HL-60/S4 treated with phorbol 12-myristate 13-acetate at 8.2 ng/mL for 4 days and 3 days (cell line): ENCODE results near the gene SLC22A24.
"Not testable (repeated sequence)": the region's sequence is repeated elsewhere in the genome, so short reads cannot be mapped to it uniquely, and the experiment has no call there.

Experiments
- in situ Hi-C: fragments of 300-500 bp; cut with MboI; formaldehyde crosslinking; loops from 2 replicates; pipeline ENCODE4 v1.15.0; 2022; ENCODE audit warnings: low sequenced_read_pairs

SLC22A24 gene, protein sequence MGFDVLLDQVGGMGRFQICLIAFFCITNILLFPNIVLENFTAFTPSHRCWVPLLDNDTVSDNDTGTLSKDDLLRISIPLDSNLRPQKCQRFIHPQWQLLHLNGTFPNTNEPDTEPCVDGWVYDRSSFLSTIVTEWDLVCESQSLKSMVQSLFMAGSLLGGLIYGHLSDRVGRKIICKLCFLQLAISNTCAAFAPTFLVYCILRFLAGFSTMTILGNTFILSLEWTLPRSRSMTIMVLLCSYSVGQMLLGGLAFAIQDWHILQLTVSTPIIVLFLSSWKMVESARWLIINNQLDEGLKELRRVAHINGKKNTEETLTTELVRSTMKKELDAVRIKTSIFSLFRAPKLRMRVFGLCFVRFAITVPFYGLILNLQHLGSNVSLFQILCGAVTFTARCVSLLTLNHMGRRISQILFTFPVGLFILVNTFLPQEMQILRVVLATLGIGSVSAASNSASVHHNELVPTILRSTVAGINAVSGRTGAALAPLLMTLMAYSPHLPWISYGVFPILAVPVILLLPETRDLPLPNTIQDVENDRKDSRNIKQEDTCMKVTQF

GRCh38 chr11:63144121-63144520 lies at the start of gene SLC22A24:
TSS of gene SLC22A24 (minus strand) at chr11:63144221. CDS start at chr11:63143779, 442 bp downstream.
- in situ Hi-C loops = no loop called here

DNA sequence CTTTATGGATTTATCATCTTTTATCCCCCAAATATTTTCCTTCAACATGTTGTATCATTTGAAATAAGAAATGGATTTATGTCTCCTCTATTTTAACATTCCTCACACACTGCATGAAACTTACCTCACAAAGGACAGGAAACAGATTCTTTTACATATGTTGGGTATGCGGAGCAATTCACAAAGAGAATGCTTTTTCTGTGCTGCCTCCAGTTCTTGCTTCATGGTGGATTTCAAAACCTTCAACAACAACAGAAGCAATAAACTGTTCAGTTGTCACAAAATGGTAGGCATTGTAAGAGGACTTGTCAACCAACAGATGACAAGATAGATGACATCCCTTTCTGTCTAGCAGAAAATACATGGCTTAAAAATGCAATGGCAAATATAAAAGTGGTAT lies 36.5 kb upstream of the SLC22A24 start:
- in situ Hi-C loops = no loop called here

- in situ Hi-C loops = no loop called here
These were observed 35.5 kb upstream of the SLC22A24 start for GRCh38 chr11:63179432-63180041.

DNA sequence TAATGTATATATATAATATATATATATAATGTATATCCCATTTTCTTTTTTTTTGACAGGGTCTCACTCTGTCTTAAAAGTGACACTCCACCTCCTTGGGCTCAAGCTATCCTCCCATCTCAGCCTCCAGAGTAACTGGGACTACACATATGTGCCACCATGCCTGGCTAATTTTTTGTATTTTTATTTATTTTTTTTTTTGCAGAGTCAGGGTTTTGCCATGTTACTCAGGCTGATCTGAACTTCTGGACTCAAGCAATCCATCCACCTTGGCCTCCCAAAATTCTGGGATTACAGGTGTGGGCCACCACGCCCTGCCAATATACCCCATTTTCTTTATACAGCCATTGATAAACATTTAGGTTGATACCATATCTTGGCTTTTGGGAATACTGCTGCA lies 33.9 kb upstream of the SLC22A24 start:
- in situ Hi-C loops = no loop called here

GRCh38 chr11:63165706-63166310 lies 21.8 kb upstream of the SLC22A24 start:
- in situ Hi-C loops = no loop called here

DNA sequence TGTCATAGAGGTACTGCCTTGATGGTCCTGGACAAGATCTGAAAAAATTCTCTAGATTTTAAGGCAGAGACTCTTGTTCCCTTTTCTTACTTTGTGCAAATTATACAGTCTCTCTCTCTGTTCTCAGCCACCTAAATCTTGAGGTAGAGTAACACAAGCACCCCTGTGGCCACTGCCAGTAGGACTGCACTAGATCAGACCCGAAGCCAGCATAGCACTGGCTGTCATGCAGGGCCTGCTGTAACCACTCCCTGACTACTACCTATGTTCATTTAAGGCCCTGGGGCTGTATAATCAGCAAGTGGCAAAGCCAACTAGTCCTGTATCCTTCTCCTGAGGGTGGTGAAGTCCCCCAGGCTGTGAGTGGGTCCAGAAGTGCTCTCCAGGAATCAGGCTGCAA lies 11.8 kb upstream of the SLC22A24 start:
- in situ Hi-C loops = no loop called here

DNA sequence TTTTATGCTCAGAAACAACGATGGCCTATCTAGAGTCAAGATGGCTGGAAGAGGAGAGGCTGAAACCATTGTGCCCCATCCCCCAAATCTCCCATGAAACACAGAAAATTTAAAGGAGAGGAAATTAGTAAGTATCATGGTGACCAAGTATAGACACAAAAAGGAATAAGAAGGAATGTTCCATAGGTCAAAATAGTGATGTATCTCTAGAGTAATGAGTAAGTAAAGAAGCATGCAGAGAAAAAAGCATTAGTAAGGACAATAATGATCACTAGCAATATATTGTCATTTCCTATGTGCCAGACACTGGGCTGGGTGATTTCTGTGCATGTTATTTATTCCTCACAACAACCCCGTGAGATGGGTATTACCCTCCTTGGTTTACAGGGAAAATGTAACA lies 2.6 kb upstream of the SLC22A24 start:
- in situ Hi-C loops = no loop called here

GRCh38 chr11:63142459-63142858 lies 1.6 kb downstream of the SLC22A24 start:
- in situ Hi-C loops = no loop called here

GRCh38 chr11:63132985-63133775 lies 10.8 kb downstream of the SLC22A24 start:
- in situ Hi-C loops = no loop called here

GRCh38 chr11:63099555-63099954 lies 44.5 kb downstream of the SLC22A24 start:
- in situ Hi-C loops = no loop called here

DNA sequence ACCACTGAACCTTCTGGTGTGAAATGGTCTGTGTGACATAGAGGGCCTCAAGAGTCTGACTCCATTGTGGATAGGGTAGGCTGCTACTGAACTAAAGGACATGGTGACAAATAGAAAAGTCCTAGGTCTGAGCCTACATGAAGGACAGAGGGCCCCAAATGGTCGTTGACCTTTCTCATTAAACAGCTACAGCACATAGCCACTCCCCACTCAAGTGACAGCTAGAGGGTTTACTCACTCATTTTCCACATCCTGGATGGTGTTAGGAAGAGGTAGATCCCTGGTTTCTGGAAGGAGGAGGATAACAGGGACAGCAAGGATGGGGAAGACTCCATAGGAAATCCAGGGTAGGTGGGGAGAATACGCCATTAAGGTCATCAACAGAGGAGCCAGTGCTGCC lies 63.3 kb downstream of the SLC22A24 start:
- in situ Hi-C loops = no loop called here

DNA sequence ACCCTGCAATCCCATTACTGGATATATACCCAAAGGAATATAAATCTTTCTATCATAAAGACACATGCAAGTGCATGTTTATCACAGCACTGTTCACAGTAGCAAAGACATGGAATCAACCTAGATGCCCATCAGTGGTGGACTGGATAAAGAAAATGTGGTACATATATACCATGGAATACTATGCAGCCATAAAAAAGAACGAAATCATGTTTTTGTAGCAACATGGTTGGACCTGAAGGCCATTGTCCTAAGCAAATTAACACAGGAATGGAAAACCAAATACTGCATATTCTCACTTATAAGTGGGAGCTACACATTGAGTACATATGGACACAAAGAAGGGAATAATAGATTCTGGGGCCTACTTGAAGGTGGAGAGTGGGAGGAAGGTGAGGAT lies 97.8 kb downstream of the SLC22A24 start:
- in situ Hi-C loops = not testable (repeated sequence)

GRCh38 chr11:63042596-63042995 lies 101.4 kb downstream of the SLC22A24 start:
- in situ Hi-C loops = no loop called here

DNA sequence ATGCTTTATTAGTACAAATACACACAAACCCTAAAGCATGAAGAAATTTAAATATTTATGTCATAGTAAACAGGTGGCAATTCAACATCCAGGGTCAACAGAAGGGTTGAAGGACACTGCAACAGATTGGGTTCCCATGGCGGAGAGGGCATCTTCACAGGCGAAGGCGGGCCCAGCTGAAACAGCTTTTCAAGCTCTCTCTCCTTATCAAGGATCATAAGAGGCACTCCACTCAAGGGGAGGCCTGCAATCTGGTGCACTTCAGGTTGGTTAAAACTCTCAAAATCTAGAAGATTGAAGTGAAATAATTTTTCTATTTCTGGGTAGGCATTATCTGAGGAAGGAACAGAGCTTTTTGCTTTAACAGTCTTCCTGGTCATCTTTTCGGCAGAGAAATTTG lies 111.6 kb downstream of the SLC22A24 start:
- in situ Hi-C loops = no loop called here
